Heart left ventricle (tissue), 16 donors: Measurements from ENCODE around the gene ACVR2A. TPM values are rescaled to one million over a fixed set of nuclear protein-coding genes. Genes with fewer than 3 reads are reported as not detected.

Experiments
- ATAC-seq, 4 donors: fragments of 200-7000 bp; cut with Tn5 transposase; one replicate each; pipeline ENCODE4 v1.9.1; 2020 to 2022; ENCODE audit warnings: moderate library complexity in 4 of 4, mild to moderate bottlenecking in 3 of 4, moderate number of reproducible peaks in 1 of 4
- DNase-seq, 5 donors: peaks; one replicate each; pipeline ENCODE4 v3.0.0-alpha.2; 2020
- H3K27ac ChIP-seq, 12 donors: fragments of 200-600 bp; sonication (generic) in 4 of 12; one replicate each; pipeline versions ENCODE4 v1.5.0 to v1.8.0; 2016 to 2022; ENCODE audit warnings: mild to moderate bottlenecking in 2 of 12
- H3K27me3 ChIP-seq, 9 donors: fragments of 200-600 bp; sonication (generic) in 2 of 9; one replicate each; pipeline versions ENCODE4 v1.5.1 to v1.8.0; 2016 to 2022; ENCODE audit warnings: mild to moderate bottlenecking in 3 of 9
- H3K36me3 ChIP-seq, 9 donors: fragments of 200-600 bp; sonication (generic) in 2 of 9; one replicate each; pipeline versions ENCODE4 v1.5.0 to v1.8.0; 2018 to 2022; ENCODE audit warnings: mild to moderate bottlenecking in 2 of 9
- H3K4me1 ChIP-seq, 12 donors: fragments of 200-600 bp; sonication (generic) in 4 of 12; one replicate each; pipeline versions ENCODE4 v1.5.0 to v1.8.0; 2016 to 2022; ENCODE audit warnings: mild to moderate bottlenecking in 3 of 12
- H3K4me3 ChIP-seq, 12 donors: fragments of 200-600 bp; sonication (generic) in 4 of 12; one replicate each; pipeline versions ENCODE4 v1.5.0 to v1.8.0; 2017 to 2022; ENCODE audit warnings: mild to moderate bottlenecking in 9 of 12, moderate library complexity in 4 of 12
- H3K9me3 ChIP-seq, 12 donors: fragments of 200-600 bp; sonication (generic) in 4 of 12; one replicate each; pipeline versions ENCODE4 v1.5.0 to v1.8.0; 2016 to 2022; ENCODE audit warnings: mild to moderate bottlenecking in 1 of 12
- POLR2A ChIP-seq, 2 donors: fragments of 450-650 bp; IDR thresholded peaks; one replicate each; pipeline ENCODE4 v1.6.1; 2017; ENCODE audit warnings: antibody characterized with exemption in 2 of 2, mild to moderate bottlenecking in 2 of 2, moderate library complexity in 2 of 2
- WGBS, 4 donors: extraction: QIAGEN DNeasy Blood & Tissue Kit in 2 of 4; methylation state at CpG; one replicate each; pipeline versions ENCODE4 v1.1.5 to v1.1.7; 2013 to 2018; 5-methylcytosine and 5-hydroxymethylcytosine counted together
- intact Hi-C, 10 donors: fragments of 100-400 bp; cut with DNase I; formaldehyde crosslinking; loops; one replicate each; pipeline versions ENCODE4 v1.11.1 to v1.14.2; 2022
- polyA plus RNA-seq, 2 donors: library from polyadenylated mRNA; stranded (reverse); fragments of 200-250 nt; gene quantifications; one replicate each; pipeline ENCODE4 v1.2.3, GENCODE V29; 2013
- total RNA-seq, 9 donors: library from RNA; depleted of rRNA in 2 of 9; stranded (reverse); fragments of >200 nt in 2 of 9; fragmentation: NEBNext Ultra II Directional in 3 of 9; extraction: Animal tissue kit (Norgen Biotek cat#: 25700) in 3 of 9; gene quantifications; one replicate each; pipeline versions ENCODE4 v1.1.0 to v1.2.4, GENCODE V29; 2016 to 2023
- TF ChIP-seq, protein P1 (sequence below), 12 donors: fragments of 200-600 bp; sonication (generic) in 4 of 12; IDR thresholded peaks; one replicate each; pipeline versions ENCODE4 v1.5.0 to v1.8.0; 2018 to 2022; ENCODE audit warnings: antibody characterized with exemption in 12 of 12, mild to moderate bottlenecking in 5 of 12
- donor health status: ischemic (EF 13 %, LVEDD 7.1; RV severe dilation, severe dysfunction).
- donor health status: healthy with polysubstance abuse.
- donor health status: DM: no; HTN: yes; CAD: no.
- donor health status: DM: no; HTN: no; CAD: no.
- donor health status: ischemic (EF 25% LVEDD 6.9; RV normal size, moderate dysfunction).
- donor health status: ischemic (EF 25% LVEDD 5.7; RV mildly dilated, moderate dysfunction).
- donor health status: healthy.
- donor health status: DM: yes; HTN: yes; CAD: no.
- donor health status: ischemic (EF 35%, LVEDD 5.7; RV mildly dilated, moderate dysfunction).
- donor health status: nonischemic (EF 11% LVEDD 7.7; RV severe dilation, severe dysfunction).
- donor health status: DM: yes; HTN: yes; CAD: no.
- donor health status: PGD.
- donor health status: ischemic (EF 29% LVEDD 5.4; RV normal size, mild dysfunction).
- donor health status: nonischemic (EF 23%, LVEDD 6.1; RV moderate dilation, normal function).

Gene ACVR2A
- total and polyA plus RNA-seq, 11 donors, result 2.6 to 13.4 (median 11.0) TPM

GRCh38 chr2:147934881-147935620, 90.2 kb downstream of the ACVR2A start:
- no peak for DNase-seq
- ATAC-seq, result no peak
- Histone ChIP-seq H3K4me1 (no peaks in the 10 kb centered on the region), H3K9me3 (no peaks in the 10 kb centered on the region), H3K4me3 (no peak overlapping the region), H3K27me3 (no peaks in the 10 kb centered on the region), H3K36me3 (peaks cover 0 to 76% (median 43%) of the 10 kb centered on the region in 9 donors), H3K27ac (no peak overlapping the region)
- 79 to 90% (median 81%) methylated on average over 1 of the region's 1 CpG for WGBS, 4 donors
- no peak for TF ChIP-seq POLR2A (IDR thresholded peaks at IDR 0.05)
- TF ChIP-seq, protein P1, sequence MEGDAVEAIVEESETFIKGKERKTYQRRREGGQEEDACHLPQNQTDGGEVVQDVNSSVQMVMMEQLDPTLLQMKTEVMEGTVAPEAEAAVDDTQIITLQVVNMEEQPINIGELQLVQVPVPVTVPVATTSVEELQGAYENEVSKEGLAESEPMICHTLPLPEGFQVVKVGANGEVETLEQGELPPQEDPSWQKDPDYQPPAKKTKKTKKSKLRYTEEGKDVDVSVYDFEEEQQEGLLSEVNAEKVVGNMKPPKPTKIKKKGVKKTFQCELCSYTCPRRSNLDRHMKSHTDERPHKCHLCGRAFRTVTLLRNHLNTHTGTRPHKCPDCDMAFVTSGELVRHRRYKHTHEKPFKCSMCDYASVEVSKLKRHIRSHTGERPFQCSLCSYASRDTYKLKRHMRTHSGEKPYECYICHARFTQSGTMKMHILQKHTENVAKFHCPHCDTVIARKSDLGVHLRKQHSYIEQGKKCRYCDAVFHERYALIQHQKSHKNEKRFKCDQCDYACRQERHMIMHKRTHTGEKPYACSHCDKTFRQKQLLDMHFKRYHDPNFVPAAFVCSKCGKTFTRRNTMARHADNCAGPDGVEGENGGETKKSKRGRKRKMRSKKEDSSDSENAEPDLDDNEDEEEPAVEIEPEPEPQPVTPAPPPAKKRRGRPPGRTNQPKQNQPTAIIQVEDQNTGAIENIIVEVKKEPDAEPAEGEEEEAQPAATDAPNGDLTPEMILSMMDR (IDR thresholded peaks at IDR 0.05), result no peak
- intact Hi-C loops, result loop anchor here (5.0 kb wide), 4 partner anchors 572 to 1057 kb away; no protein-coding TSS in a partner anchor

- ATAC-seq, result peak in 3 of 4 donors; percentile 55 to 65 (median 62)
- WGBS, 4 donors, result 35 to 43% (median 40%) methylated on average over 3 of the region's 3 CpGs
- intact Hi-C loops, result loop anchor here (1.0 to 5.0 kb wide), 7 partner anchors 569 to 1054 kb away; no protein-coding TSS in a partner anchor
Observed at GRCh38 chr2:147937744-147938349, 93.0 kb downstream of the ACVR2A start.

GRCh38 chr2:147939313-147939712, 94.5 kb downstream of the ACVR2A start:
- 94 to 98% (median 96%) methylated on average over 1 of the region's 1 CpG for WGBS, 4 donors
- peaks cover 0 to 83% (median 37%) of the 10 kb centered on the region in 9 donors for H3K36me3 ChIP-seq
- H3K4me1 ChIP-seq, result no peaks in the 10 kb centered on the region
- no peak overlapping the region for H3K4me3 ChIP-seq
- no peak for DNase-seq
- no peaks in the 10 kb centered on the region for H3K27me3 ChIP-seq
- TF ChIP-seq, protein P1 (IDR thresholded peaks at IDR 0.05), result no peak
- no peak for TF ChIP-seq POLR2A (IDR thresholded peaks at IDR 0.05)
- intact Hi-C loops, result loop anchor here (2.0 to 5.0 kb wide), 5 partner anchors 568 to 1053 kb away; no protein-coding TSS in a partner anchor
- H3K27ac ChIP-seq, result no peak overlapping the region
- no peaks in the 10 kb centered on the region for H3K9me3 ChIP-seq
- ATAC-seq, result no peak

More at GRCh38 chr2:147937744-147938349, 93.0 kb downstream of the ACVR2A start:
- Histone ChIP-seq H3K4me1 (no peaks in the 10 kb centered on the region), H3K36me3 (peaks cover 0 to 78% (median 39%) of the 10 kb centered on the region in 9 donors), H3K4me3 (no peak overlapping the region), H3K27ac (no peak overlapping the region), H3K9me3 (no peaks in the 10 kb centered on the region), H3K27me3 (no peaks in the 10 kb centered on the region)
- TF ChIP-seq, protein P1 (IDR thresholded peaks at IDR 0.05), result peak; percentile 78 to 95 (median 90)
- TF ChIP-seq POLR2A (IDR thresholded peaks at IDR 0.05), result no peak
- DNase-seq, result no peak

- Histone ChIP-seq H3K27me3 (no peaks in the 10 kb centered on the region), H3K27ac (no peak overlapping the region), H3K36me3 (peaks cover 0 to 70% (median 19%) of the 10 kb centered on the region in 9 donors), H3K4me1 (no peaks in the 10 kb centered on the region), H3K9me3 (no peaks in the 10 kb centered on the region), H3K4me3 (no peak overlapping the region)
- intact Hi-C loops, result no loop called here
- TF ChIP-seq POLR2A (IDR thresholded peaks at IDR 0.05), result no peak
- TF ChIP-seq, protein P1 (IDR thresholded peaks at IDR 0.05), result no peak
- ATAC-seq (no peak), DNase-seq (no peak)
- 18 to 21% (median 20%) methylated on average over 1 of the region's 1 CpG for WGBS, 4 donors
Observed at GRCh38 chr2:147945660-147946059, 100.8 kb downstream of the ACVR2A start.
